Mesenchymal stem cell (in vitro differentiated cells and primary cell): ENCODE measurements around the gene AFF2.

ENCODE experiments used
- DNase-seq: peaks from one replicate; pipeline ENCODE4 v3.0.0-alpha.2; 2013
- H2AFZ ChIP-seq: one replicate; pipeline ENCODE4 v1.6.1; 2013; ENCODE audit warnings: low read depth, mild to moderate bottlenecking, control low read depth, inconsistent platforms, low read length, moderate library complexity
- H2AK5ac ChIP-seq: 2 replicates; pipeline ENCODE4 v1.6.1; 2013; ENCODE audit warnings: low read length, moderate library complexity, mild to moderate bottlenecking, inconsistent platforms; ENCODE audit not compliant: severe bottlenecking
- H2BK120ac ChIP-seq: one replicate; pipeline ENCODE4 v1.6.1; 2013; ENCODE audit warnings: low read depth, mild to moderate bottlenecking, inconsistent platforms, low read length, moderate library complexity
- H2BK12ac ChIP-seq, 2 experiments: one replicate each; pipeline ENCODE4 v1.6.1; 2013; ENCODE audit warnings: inconsistent platforms in 2 of 2, low read length in 2 of 2, mild to moderate bottlenecking in 2 of 2, moderate library complexity in 2 of 2, control low read depth in 1 of 2
- H2BK15ac ChIP-seq: one replicate; pipeline ENCODE4 v1.6.1; 2013; ENCODE audit warnings: mild to moderate bottlenecking, low read depth, inconsistent platforms; ENCODE audit not compliant: poor library complexity, severe bottlenecking
- H2BK5ac ChIP-seq: 2 replicates; pipeline ENCODE4 v1.6.1; 2013; ENCODE audit warnings: low read depth, mild to moderate bottlenecking, low read length, control low read depth, inconsistent platforms; ENCODE audit not compliant: poor library complexity, severe bottlenecking
- H3K14ac ChIP-seq, 2 experiments: one replicate each; pipeline ENCODE4 v1.6.1; 2013; ENCODE audit warnings: inconsistent platforms in 2 of 2, low read length in 2 of 2, control low read depth in 1 of 2, mild to moderate bottlenecking in 1 of 2, moderate library complexity in 1 of 2
- H3K18ac ChIP-seq, 2 experiments: one replicate each; pipeline ENCODE4 v1.6.1; 2013; ENCODE audit warnings: inconsistent platforms in 2 of 2, low read length in 2 of 2, control low read depth in 1 of 2, low read depth in 1 of 2, mild to moderate bottlenecking in 1 of 2
- H3K23ac ChIP-seq, 2 experiments: one replicate each; pipeline ENCODE4 v1.6.1; 2013; ENCODE audit warnings: inconsistent platforms in 2 of 2, low read length in 2 of 2, mild to moderate bottlenecking in 2 of 2, moderate library complexity in 2 of 2, control low read depth in 1 of 2
- H3K27ac ChIP-seq: 2 replicates; pipeline ENCODE4 v1.5.1; 2013; ENCODE audit warnings: mild to moderate bottlenecking, moderate library complexity, low read length, control low read depth, inconsistent platforms; ENCODE audit not compliant: poor library complexity, severe bottlenecking
- H3K27me3 ChIP-seq, 2 experiments: 2 replicates each; pipeline versions ENCODE4 v1.6.1 to v1.7.0; 2013; ENCODE audit warnings: low read length in 2 of 2, mild to moderate bottlenecking in 2 of 2, moderate library complexity in 2 of 2, control low read depth in 1 of 2, inconsistent platforms in 1 of 2; ENCODE audit not compliant: control insufficient read depth in 1 of 2, insufficient read depth in 1 of 2
- H3K36me3 ChIP-seq, 2 experiments: 2 replicates each; pipeline versions ENCODE4 v1.6.1 to v1.7.0; 2013; ENCODE audit warnings: low read length in 2 of 2, control low read depth in 1 of 2, inconsistent platforms in 1 of 2, low read depth in 1 of 2, mild to moderate bottlenecking in 1 of 2; ENCODE audit not compliant: insufficient read depth in 2 of 2, control insufficient read depth in 1 of 2
- H3K4ac ChIP-seq, 2 experiments: one replicate each; pipeline ENCODE4 v1.6.1; 2013; ENCODE audit warnings: inconsistent platforms in 2 of 2, low read length in 2 of 2, mild to moderate bottlenecking in 2 of 2, moderate library complexity in 2 of 2, control low read depth in 1 of 2, low read depth in 1 of 2
- H3K4me1 ChIP-seq: 2 replicates; pipeline ENCODE4 v1.6.1; 2013; ENCODE audit warnings: low read depth, low read length, control low read depth; ENCODE audit not compliant: control insufficient read depth, insufficient read depth
- H3K4me2 ChIP-seq: 2 replicates; pipeline ENCODE4 v1.6.1; 2013; ENCODE audit warnings: low read length, mild to moderate bottlenecking, inconsistent platforms; ENCODE audit not compliant: poor library complexity, severe bottlenecking
- H3K4me3 ChIP-seq, 2 experiments: 2 replicates each; pipeline versions ENCODE4 v1.5.1 to v1.7.0; 2013; ENCODE audit warnings: low read length in 2 of 2, mild to moderate bottlenecking in 2 of 2, control low read depth in 1 of 2, low read depth in 1 of 2; ENCODE audit not compliant: insufficient read depth in 1 of 2
- H3K79me1 ChIP-seq: replicated peaks from 2 replicates; pipeline ENCODE4 v1.6.1; 2013; ENCODE audit warnings: mild to moderate bottlenecking, control low read depth, low read length, inconsistent platforms; ENCODE audit not compliant: poor library complexity, severe bottlenecking
- H3K9ac ChIP-seq: 2 replicates; pipeline ENCODE4 v1.7.0; 2013; ENCODE audit warnings: mild to moderate bottlenecking, low read length, moderate library complexity
- H3K9me3 ChIP-seq: 2 replicates; pipeline ENCODE4 v1.7.0; 2013; ENCODE audit warnings: mild to moderate bottlenecking, low read length; ENCODE audit not compliant: control insufficient read depth
- H4K8ac ChIP-seq: one replicate; pipeline ENCODE4 v1.6.1; 2013; ENCODE audit warnings: inconsistent platforms, mild to moderate bottlenecking, low read length, moderate library complexity
- H4K91ac ChIP-seq: one replicate; pipeline ENCODE4 v1.6.1; 2013; ENCODE audit warnings: mild to moderate bottlenecking, low read length, inconsistent platforms
- WGBS: methylation state at CpG from one replicate; pipeline ENCODE4 v1.1.7; 2013; ENCODE audit warnings: mixed read lengths; 5-methylcytosine and 5-hydroxymethylcytosine counted together

AFF2 gene

DNA sequence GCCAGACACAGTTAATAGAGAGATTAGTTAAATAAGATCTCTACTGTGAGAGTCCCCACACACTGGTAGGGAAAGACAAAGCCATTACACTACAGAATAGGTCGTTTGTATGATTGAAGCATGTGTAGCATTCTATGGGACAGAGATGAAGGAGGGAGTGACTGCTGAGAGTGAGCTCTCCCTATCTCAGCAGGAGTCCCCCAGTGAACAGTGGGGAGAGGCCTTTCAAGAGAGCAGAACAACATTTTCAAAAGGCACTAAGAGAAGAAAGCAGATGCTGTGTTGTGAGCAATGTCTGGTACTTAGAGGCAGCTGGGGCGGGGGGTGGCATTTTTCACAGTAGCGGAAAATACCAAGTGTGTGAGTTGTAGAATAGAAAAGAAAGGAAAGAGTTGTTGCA is 413.6 kb downstream of the AFF2 start:
- Histone ChIP-seq H4K91ac (no peak overlapping the region), H3K18ac (no peak overlapping the region), H2BK15ac (no peak overlapping the region), H3K9ac (no peak overlapping the region), H3K4me2 (no peak overlapping the region), H3K9me3 (no peaks in the 10 kb centered on the region), H2BK120ac (no peak overlapping the region), H3K79me1 (no peaks in the 10 kb centered on the region), H3K27me3 (no peaks in the 10 kb centered on the region), H2AK5ac (no peak overlapping the region), H3K4me1 (no peaks in the 10 kb centered on the region), H3K4me3 (no peak overlapping the region), H3K4ac (no peak overlapping the region), H3K27ac (no peak overlapping the region), H3K23ac (no peak overlapping the region), H2AFZ (no peak overlapping the region), H4K8ac (no peak overlapping the region), H3K14ac (no peak overlapping the region), H3K36me3 (no peaks in the 10 kb centered on the region), H2BK5ac (no peak overlapping the region), H2BK12ac (no peak overlapping the region)
- peak; percentile 2 for DNase-seq
- 52% methylated on average over 2 of the region's 3 CpGs for WGBS

DNA sequence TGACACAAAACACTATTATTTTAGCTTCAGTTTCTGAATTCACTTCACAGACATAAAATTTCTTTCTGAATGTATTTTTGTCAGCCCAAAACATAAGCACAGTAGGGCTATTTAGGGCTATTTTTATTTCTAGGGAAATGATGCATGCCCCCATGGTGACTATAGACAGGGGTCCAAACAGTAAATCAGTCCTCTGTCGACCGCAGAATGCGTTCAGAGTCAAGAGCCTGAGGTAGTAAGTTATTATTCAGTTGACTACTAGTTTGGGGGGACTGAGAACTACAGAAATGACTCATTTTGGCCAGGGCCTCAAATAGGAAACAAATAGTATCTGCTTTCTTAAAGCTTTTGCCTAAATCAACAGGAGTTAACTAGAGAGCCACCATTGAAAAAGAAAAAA is 414.4 kb downstream of the AFF2 start:
- Histone ChIP-seq H3K4me3 (no peak overlapping the region), H3K9me3 (no peaks in the 10 kb centered on the region), H2BK15ac (no peak overlapping the region), H2BK120ac (no peak overlapping the region), H3K9ac (no peak overlapping the region), H2BK12ac (no peak overlapping the region), H2BK5ac (no peak overlapping the region), H3K4ac (no peak overlapping the region), H3K18ac (no peak overlapping the region), H3K4me2 (no peak overlapping the region), H3K14ac (no peak overlapping the region), H4K91ac (no peak overlapping the region), H2AK5ac (no peak overlapping the region), H3K27ac (no peak overlapping the region), H4K8ac (no peak overlapping the region), H3K36me3 (no peaks in the 10 kb centered on the region), H3K79me1 (no peaks in the 10 kb centered on the region), H2AFZ (no peak overlapping the region), H3K4me1 (no peaks in the 10 kb centered on the region), H3K23ac (no peak overlapping the region), H3K27me3 (no peaks in the 10 kb centered on the region)
- whole genome bisulfite sequencing, result 33% methylated on average over 3 of the region's 3 CpGs
- DNase-seq, result peak; percentile 9

DNA sequence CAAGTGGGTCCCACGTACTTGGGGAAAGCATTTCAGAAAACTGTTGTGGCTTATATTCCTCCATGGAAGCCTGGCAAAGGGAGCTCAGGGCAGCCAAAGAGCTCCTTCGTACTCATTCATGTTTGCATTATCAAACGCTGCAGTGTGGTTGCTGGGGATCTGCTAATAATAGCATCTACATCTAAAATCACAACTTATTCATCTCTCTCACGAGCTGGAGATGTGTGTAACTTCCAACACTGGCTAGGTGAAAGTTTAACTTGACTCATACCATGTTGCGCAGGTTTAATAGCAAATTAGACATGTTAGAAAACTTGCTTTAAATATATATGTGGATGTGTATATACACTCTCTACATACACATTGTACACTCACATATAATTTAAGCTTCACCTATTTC is 415.1 kb downstream of the AFF2 start:
- Histone ChIP-seq H2BK5ac (no peak overlapping the region), H2BK15ac (no peak overlapping the region), H3K9me3 (no peaks in the 10 kb centered on the region), H2AK5ac (no peak overlapping the region), H3K14ac (no peak overlapping the region), H2AFZ (no peak overlapping the region), H3K27me3 (no peaks in the 10 kb centered on the region), H3K4me3 (no peak overlapping the region), H4K8ac (no peak overlapping the region), H3K27ac (no peak overlapping the region), H3K4me2 (no peak overlapping the region), H3K4me1 (no peaks in the 10 kb centered on the region), H2BK120ac (no peak overlapping the region), H3K9ac (no peak overlapping the region), H3K18ac (no peak overlapping the region), H3K4ac (no peak overlapping the region), H2BK12ac (no peak overlapping the region), H3K79me1 (no peaks in the 10 kb centered on the region), H3K36me3 (no peaks in the 10 kb centered on the region), H4K91ac (no peak overlapping the region), H3K23ac (no peak overlapping the region)
- DNase-seq, result peak; percentile 11
- 100% methylated on average over 1 of the region's 5 CpGs for WGBS

DNA sequence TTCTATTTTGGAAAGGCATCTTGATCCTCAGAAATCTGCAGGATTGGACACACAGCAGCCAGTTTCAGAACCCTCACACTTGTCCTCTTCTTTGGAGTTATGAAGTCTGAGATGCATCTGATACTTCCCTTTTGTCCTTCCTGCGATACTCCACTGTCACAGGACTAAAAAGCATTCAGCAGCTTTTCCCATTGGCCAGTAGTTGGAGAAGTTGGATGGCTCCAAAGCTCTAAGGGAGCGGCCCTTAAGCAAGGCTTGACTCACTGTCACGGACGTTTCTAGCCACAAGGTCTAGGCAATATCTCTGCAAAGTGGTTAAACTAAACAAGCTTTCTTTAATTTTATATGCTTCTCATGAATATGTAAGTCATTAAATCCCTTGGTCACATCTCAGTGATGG is 417.0 kb downstream of the AFF2 start:
- no peak for DNase-seq
- Histone ChIP-seq H3K4me2 (no peak overlapping the region), H3K23ac (no peak overlapping the region), H3K36me3 (no peaks in the 10 kb centered on the region), H3K18ac (no peak overlapping the region), H3K27ac (no peak overlapping the region), H3K9me3 (no peaks in the 10 kb centered on the region), H2BK120ac (no peak overlapping the region), H2AFZ (no peak overlapping the region), H2BK15ac (no peak overlapping the region), H2BK12ac (no peak overlapping the region), H3K4me3 (no peak overlapping the region), H3K27me3 (no peaks in the 10 kb centered on the region), H2BK5ac (no peak overlapping the region), H3K9ac (no peak overlapping the region), H3K4ac (no peak overlapping the region), H3K14ac (no peak overlapping the region), H4K8ac (no peak overlapping the region), H3K4me1 (no peaks in the 10 kb centered on the region), H4K91ac (no peak overlapping the region), H2AK5ac (no peak overlapping the region), H3K79me1 (no peaks in the 10 kb centered on the region)
- 50% methylated on average over 1 of the region's 4 CpGs for WGBS
